WTC11 (cell line): ENCODE data around the gene BCAS1. TPM values are rescaled to one million over a fixed set of nuclear protein-coding genes. Genes with fewer than 3 reads are reported as not detected.

Source experiments
- ATAC-seq: fragments of 200-7000 bp; cut with Tn5 transposase; 2 replicates; pipeline ENCODE4 v1.10.0; 2021; ENCODE audit warnings: mild to moderate bottlenecking, moderate library complexity
- CTCF ChIA-PET: fragments of 300-600 bp; sonication (Branson Sonifier 250); formaldehyde crosslinking; loops from one replicate; lab custom pipeline; 2021; ENCODE audit warnings: antibody characterized with exemption; lab: Charles Lee
- POLR2A ChIA-PET: fragments of 350-600 bp; sonication (Branson Sonifier 250); formaldehyde crosslinking; loops from one replicate; lab custom pipeline; 2021; ENCODE audit warnings: antibody characterized with exemption; lab: Charles Lee
- DNase-seq: peaks from one replicate; pipeline ENCODE4 v3.0.0; 2021; ENCODE audit warnings: low spot score
- H3K27ac Mint-ChIP-seq: 2 replicates; pipeline ENCODE4 v1.8.0; 2021; ENCODE audit warnings: mixed read lengths
- H3K27me3 Mint-ChIP-seq: 2 replicates; pipeline ENCODE4 v1.8.0; 2021; ENCODE audit warnings: low read depth, mild to moderate bottlenecking, moderate library complexity, mixed read lengths
- H3K36me3 Mint-ChIP-seq: 2 replicates; pipeline ENCODE4 v1.8.0; 2021; ENCODE audit warnings: mixed read lengths
- H3K4me1 Mint-ChIP-seq: 2 replicates; pipeline ENCODE4 v1.8.0; 2022; ENCODE audit warnings: mixed read lengths
- H3K4me3 Mint-ChIP-seq: 2 replicates; pipeline ENCODE4 v1.8.0; 2021; ENCODE audit warnings: mild to moderate bottlenecking, moderate library complexity, mixed read lengths
- H3K9me3 Mint-ChIP-seq: 2 replicates; pipeline ENCODE4 v1.8.0; 2021; ENCODE audit warnings: mixed read lengths
- ATF1 ChIP-seq: sonication (generic); formaldehyde crosslinking; IDR thresholded peaks from 2 replicates; pipeline ENCODE4 v1.8.1; 2023; ENCODE audit warnings: mild to moderate bottlenecking, moderate library complexity, missing genetic modification reagents
- CREB1 ChIP-seq: sonication (generic); formaldehyde crosslinking; IDR thresholded peaks from 2 replicates; pipeline ENCODE4 v1.8.0; 2023; ENCODE audit warnings: mild to moderate bottlenecking, missing genetic modification reagents
- CREM ChIP-seq: sonication (generic); formaldehyde crosslinking; IDR thresholded peaks from 2 replicates; pipeline ENCODE4 v1.8.1; 2022; ENCODE audit warnings: mild to moderate bottlenecking, missing genetic modification reagents, moderate library complexity
- GRHL2 ChIP-seq: fragments of 250-450 bp; sonication (Bioruptor Pico); IDR thresholded peaks from 2 replicates; pipeline ENCODE4 v1.8.0; 2022; ENCODE audit warnings: mild to moderate bottlenecking, moderate library complexity; ENCODE audit not compliant: insufficient replicate concordance, severe bottlenecking
- NFATC4 ChIP-seq: fragments of 250-450 bp; sonication (Bioruptor Pico); IDR thresholded peaks from 2 replicates; pipeline ENCODE4 v1.9.0; 2021; ENCODE audit warnings: mild to moderate bottlenecking
- NFE2L1 ChIP-seq: sonication (generic); formaldehyde crosslinking; IDR thresholded peaks from 2 replicates; pipeline ENCODE4 v1.8.1; 2023; ENCODE audit warnings: missing genetic modification reagents
- NFYB ChIP-seq: sonication (generic); formaldehyde crosslinking; conservative IDR thresholded peaks from 2 replicates; pipeline ENCODE4 v1.8.0; 2022; ENCODE audit warnings: low read depth, missing genetic modification reagents
- OVOL2 ChIP-seq: fragments of 250-450 bp; sonication (Bioruptor Pico); IDR thresholded peaks from 2 replicates; pipeline ENCODE4 v1.9.0; 2021; ENCODE audit warnings: mild to moderate bottlenecking, borderline replicate concordance
- SMAD3 ChIP-seq: sonication (generic); formaldehyde crosslinking; IDR thresholded peaks from 2 replicates; pipeline ENCODE4 v1.8.0; 2022; ENCODE audit warnings: missing genetic modification reagents, mild to moderate bottlenecking, borderline replicate concordance
- SP1 ChIP-seq: sonication (generic); formaldehyde crosslinking; conservative IDR thresholded peaks from 2 replicates; pipeline ENCODE4 v1.8.1; 2022; ENCODE audit warnings: missing genetic modification reagents
- ZNF232 ChIP-seq: sonication (generic); formaldehyde crosslinking; IDR thresholded peaks from 2 replicates; pipeline ENCODE4 v1.8.0; 2022; ENCODE audit warnings: mild to moderate bottlenecking, missing genetic modification reagents
- ZNF416 ChIP-seq: fragments of 250-450 bp; sonication (Bioruptor Pico); IDR thresholded peaks from 2 replicates; pipeline ENCODE4 v1.9.0; 2021; ENCODE audit warnings: mild to moderate bottlenecking, inconsistent platforms
- ZNF423 ChIP-seq: fragments of 250-450 bp; sonication (Bioruptor Pico); IDR thresholded peaks from 2 replicates; pipeline ENCODE4 v2.1.2; 2022; ENCODE audit warnings: mild to moderate bottlenecking, moderate library complexity
- ZNF671 ChIP-seq: fragments of 250-450 bp; sonication (Bioruptor Pico); IDR thresholded peaks from 2 replicates; pipeline ENCODE4 v1.8.0; 2021; ENCODE audit warnings: mild to moderate bottlenecking
- total RNA-seq: library from RNA; stranded (reverse); gene quantifications from 3 replicates; pipeline ENCODE4 v1.2.3, GENCODE V29; 2021
- TF ChIP-seq, protein P1 (sequence below): sonication (generic); formaldehyde crosslinking; IDR thresholded peaks from 2 replicates; pipeline ENCODE4 v1.8.0; 2023; ENCODE audit warnings: missing genetic modification reagents, mild to moderate bottlenecking, borderline replicate concordance
- TF ChIP-seq, protein P2 (sequence below): fragments of 250-450 bp; sonication (Bioruptor Pico); conservative IDR thresholded peaks from 2 replicates; pipeline ENCODE4 v1.9.0; 2021; ENCODE audit warnings: mild to moderate bottlenecking
- TF ChIP-seq, protein P3 (sequence below): sonication (generic); formaldehyde crosslinking; IDR thresholded peaks from 2 replicates; pipeline ENCODE4 v1.8.0; 2023; ENCODE audit warnings: mild to moderate bottlenecking, missing genetic modification reagents
- TF ChIP-seq, protein P4 (sequence below): sonication (generic); formaldehyde crosslinking; IDR thresholded peaks from 2 replicates; pipeline ENCODE4 v1.8.0; 2022; ENCODE audit warnings: mild to moderate bottlenecking, missing genetic modification reagents
- TF ChIP-seq, protein P5 (sequence below): sonication (generic); formaldehyde crosslinking; IDR thresholded peaks from 2 replicates; pipeline ENCODE4 v1.8.1; 2023; ENCODE audit warnings: mild to moderate bottlenecking, missing genetic modification reagents

The BCAS1 gene
- total RNA-seq, 1 experiment from 2014 or later: 0.11 TPM

DNA sequence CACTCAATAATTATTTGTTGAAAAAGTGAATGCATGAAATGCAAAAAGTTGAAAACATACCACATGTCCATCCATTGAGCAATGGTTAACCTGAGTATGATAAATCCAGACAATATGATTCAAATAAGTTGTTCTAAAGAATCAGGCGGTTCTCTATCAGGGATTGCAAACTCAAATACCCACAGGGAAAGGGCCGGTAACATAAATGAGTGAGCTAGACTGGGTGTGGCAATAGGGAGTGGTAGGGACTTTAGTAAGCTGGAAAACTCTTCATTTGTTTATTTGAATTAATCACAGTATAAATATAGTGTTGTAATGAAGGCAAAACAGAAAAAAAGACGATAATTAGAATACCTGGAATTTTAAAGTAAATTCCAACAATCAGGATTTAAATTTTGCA, 106.3 kb downstream of the BCAS1 start:
- POLR2A ChIA-PET: no interaction called here
- no peak for DNase-seq
- Mint-ChIP-seq H3K27me3 (no peaks in the 10 kb centered on the region), H3K9me3 (peaks cover 11% of the 10 kb centered on the region; the same call in 1 of the 2 replicates), H3K4me3 (no peak overlapping the region), H3K36me3 (no peaks in the 10 kb centered on the region), H3K27ac (no peak overlapping the region), H3K4me1 (peaks cover 21% of the 10 kb centered on the region)
- no peak for TF ChIP-seq ZNF423 (CRISPR knock-in tag)
- TF ChIP-seq, protein P1, sequence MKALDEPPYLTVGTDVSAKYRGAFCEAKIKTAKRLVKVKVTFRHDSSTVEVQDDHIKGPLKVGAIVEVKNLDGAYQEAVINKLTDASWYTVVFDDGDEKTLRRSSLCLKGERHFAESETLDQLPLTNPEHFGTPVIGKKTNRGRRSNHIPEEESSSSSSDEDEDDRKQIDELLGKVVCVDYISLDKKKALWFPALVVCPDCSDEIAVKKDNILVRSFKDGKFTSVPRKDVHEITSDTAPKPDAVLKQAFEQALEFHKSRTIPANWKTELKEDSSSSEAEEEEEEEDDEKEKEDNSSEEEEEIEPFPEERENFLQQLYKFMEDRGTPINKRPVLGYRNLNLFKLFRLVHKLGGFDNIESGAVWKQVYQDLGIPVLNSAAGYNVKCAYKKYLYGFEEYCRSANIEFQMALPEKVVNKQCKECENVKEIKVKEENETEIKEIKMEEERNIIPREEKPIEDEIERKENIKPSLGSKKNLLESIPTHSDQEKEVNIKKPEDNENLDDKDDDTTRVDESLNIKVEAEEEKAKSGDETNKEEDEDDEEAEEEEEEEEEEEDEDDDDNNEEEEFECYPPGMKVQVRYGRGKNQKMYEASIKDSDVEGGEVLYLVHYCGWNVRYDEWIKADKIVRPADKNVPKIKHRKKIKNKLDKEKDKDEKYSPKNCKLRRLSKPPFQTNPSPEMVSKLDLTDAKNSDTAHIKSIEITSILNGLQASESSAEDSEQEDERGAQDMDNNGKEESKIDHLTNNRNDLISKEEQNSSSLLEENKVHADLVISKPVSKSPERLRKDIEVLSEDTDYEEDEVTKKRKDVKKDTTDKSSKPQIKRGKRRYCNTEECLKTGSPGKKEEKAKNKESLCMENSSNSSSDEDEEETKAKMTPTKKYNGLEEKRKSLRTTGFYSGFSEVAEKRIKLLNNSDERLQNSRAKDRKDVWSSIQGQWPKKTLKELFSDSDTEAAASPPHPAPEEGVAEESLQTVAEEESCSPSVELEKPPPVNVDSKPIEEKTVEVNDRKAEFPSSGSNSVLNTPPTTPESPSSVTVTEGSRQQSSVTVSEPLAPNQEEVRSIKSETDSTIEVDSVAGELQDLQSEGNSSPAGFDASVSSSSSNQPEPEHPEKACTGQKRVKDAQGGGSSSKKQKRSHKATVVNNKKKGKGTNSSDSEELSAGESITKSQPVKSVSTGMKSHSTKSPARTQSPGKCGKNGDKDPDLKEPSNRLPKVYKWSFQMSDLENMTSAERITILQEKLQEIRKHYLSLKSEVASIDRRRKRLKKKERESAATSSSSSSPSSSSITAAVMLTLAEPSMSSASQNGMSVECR: no peak
- TF ChIP-seq ATF1 (CRISPR knock-in tag): no peak
- no peak for TF ChIP-seq ZNF671 (CRISPR knock-in tag)
- TF ChIP-seq, protein P2, sequence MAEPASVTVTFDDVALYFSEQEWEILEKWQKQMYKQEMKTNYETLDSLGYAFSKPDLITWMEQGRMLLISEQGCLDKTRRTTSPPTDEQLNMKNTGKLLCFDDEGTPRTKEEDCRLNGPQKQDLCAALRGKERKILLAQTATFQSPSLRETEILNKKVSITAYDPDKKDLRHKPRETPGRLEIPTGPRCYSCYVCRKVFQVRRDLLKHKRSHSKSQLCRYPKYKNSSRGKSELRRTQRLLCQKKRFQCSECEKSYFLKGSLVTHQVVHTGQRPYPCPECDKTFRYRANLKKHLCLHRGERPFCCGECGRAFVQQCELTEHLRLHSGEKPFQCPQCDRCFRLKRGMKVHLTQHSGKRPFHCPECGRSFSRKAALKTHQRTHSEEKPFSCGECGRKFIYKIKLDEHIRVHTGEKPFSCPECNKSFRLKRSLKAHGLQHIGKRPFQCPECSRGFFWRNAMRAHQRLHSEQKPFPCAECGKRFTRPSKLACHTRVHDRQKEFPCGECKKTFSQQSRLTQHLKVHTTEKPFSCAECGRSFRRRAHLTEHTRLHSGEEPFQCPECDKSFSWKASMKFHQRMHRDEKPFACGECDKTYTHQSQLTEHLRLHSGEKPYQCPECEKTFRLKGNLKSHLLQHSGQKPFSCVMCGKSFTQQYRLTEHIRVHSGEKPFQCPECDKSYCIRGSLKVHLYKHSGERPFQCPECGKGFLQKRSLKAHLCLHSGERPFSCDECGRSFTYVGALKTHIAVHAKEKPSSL (CRISPR knock-in tag): no peak
- no peak for TF ChIP-seq SMAD3 (CRISPR knock-in tag)
- CTCF ChIA-PET: no interaction called here
- ATAC-seq: no peak

DNA sequence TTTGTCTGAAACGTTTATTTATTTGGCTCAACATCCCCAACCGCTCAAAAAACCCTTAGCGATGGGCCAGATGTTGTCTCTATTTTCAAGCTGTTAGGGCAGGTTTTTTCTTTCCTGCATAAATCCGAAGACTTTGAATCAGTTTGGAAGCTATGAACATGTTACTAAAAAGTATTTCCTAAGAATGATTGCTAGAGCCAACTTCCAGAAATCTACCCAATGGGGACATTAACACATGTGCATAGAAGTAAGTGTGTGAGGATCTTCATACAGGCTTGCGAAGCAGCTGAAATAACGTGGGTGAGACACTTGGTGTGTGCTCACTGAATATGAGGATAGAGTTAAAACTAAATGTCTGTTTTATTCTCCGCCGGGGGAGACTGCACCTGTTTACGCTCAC, 106.8 kb downstream of the BCAS1 start:
- DNase-seq (no peak), ATAC-seq (no peak)
- Mint-ChIP-seq H3K9me3 (peaks cover 11% of the 10 kb centered on the region; the same call in 1 of the 2 replicates), H3K4me3 (no peak overlapping the region), H3K27me3 (no peaks in the 10 kb centered on the region), H3K36me3 (no peaks in the 10 kb centered on the region), H3K27ac (no peak overlapping the region), H3K4me1 (peaks cover 21% of the 10 kb centered on the region)
- TF ChIP-seq CREM (CRISPR knock-in tag) (no peak), GRHL2 (CRISPR knock-in tag) (no peak), NFYB (no peak), OVOL2 (CRISPR knock-in tag) (no peak), SP1 (CRISPR knock-in tag) (no peak), ZNF232 (CRISPR knock-in tag) (no peak), ATF1 (CRISPR knock-in tag) (no peak), ZNF416 (CRISPR knock-in tag) (no peak), CREB1 (no peak), NFE2L1 (CRISPR knock-in tag) (no peak), NFATC4 (CRISPR knock-in tag) (no peak)
- TF ChIP-seq, protein P3, sequence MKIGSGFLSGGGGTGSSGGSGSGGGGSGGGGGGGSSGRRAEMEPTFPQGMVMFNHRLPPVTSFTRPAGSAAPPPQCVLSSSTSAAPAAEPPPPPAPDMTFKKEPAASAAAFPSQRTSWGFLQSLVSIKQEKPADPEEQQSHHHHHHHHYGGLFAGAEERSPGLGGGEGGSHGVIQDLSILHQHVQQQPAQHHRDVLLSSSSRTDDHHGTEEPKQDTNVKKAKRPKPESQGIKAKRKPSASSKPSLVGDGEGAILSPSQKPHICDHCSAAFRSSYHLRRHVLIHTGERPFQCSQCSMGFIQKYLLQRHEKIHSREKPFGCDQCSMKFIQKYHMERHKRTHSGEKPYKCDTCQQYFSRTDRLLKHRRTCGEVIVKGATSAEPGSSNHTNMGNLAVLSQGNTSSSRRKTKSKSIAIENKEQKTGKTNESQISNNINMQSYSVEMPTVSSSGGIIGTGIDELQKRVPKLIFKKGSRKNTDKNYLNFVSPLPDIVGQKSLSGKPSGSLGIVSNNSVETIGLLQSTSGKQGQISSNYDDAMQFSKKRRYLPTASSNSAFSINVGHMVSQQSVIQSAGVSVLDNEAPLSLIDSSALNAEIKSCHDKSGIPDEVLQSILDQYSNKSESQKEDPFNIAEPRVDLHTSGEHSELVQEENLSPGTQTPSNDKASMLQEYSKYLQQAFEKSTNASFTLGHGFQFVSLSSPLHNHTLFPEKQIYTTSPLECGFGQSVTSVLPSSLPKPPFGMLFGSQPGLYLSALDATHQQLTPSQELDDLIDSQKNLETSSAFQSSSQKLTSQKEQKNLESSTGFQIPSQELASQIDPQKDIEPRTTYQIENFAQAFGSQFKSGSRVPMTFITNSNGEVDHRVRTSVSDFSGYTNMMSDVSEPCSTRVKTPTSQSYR: no peak
- TF ChIP-seq, protein P4, sequence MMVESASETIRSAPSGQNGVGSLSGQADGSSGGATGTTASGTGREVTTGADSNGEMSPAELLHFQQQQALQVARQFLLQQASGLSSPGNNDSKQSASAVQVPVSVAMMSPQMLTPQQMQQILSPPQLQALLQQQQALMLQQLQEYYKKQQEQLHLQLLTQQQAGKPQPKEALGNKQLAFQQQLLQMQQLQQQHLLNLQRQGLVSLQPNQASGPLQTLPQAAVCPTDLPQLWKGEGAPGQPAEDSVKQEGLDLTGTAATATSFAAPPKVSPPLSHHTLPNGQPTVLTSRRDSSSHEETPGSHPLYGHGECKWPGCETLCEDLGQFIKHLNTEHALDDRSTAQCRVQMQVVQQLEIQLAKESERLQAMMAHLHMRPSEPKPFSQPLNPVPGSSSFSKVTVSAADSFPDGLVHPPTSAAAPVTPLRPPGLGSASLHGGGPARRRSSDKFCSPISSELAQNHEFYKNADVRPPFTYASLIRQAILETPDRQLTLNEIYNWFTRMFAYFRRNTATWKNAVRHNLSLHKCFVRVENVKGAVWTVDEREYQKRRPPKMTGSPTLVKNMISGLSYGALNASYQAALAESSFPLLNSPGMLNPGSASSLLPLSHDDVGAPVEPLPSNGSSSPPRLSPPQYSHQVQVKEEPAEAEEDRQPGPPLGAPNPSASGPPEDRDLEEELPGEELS (CRISPR knock-in tag): no peak
- TF ChIP-seq, protein P5, sequence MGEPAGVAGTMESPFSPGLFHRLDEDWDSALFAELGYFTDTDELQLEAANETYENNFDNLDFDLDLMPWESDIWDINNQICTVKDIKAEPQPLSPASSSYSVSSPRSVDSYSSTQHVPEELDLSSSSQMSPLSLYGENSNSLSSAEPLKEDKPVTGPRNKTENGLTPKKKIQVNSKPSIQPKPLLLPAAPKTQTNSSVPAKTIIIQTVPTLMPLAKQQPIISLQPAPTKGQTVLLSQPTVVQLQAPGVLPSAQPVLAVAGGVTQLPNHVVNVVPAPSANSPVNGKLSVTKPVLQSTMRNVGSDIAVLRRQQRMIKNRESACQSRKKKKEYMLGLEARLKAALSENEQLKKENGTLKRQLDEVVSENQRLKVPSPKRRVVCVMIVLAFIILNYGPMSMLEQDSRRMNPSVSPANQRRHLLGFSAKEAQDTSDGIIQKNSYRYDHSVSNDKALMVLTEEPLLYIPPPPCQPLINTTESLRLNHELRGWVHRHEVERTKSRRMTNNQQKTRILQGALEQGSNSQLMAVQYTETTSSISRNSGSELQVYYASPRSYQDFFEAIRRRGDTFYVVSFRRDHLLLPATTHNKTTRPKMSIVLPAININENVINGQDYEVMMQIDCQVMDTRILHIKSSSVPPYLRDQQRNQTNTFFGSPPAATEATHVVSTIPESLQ (CRISPR knock-in tag): no peak
- POLR2A ChIA-PET: no interaction called here
- CTCF ChIA-PET: no interaction called here
